GM12878 (cell line): ENCODE data around the gene ALOX12B. TPM values are rescaled to one million over a fixed set of nuclear protein-coding genes. Genes with fewer than 3 reads are reported as not detected.
"Not testable (repeated sequence)": the region's sequence is repeated elsewhere in the genome, so short reads cannot be mapped to it uniquely, and the experiment has no call there.

Source experiments
- ATAC-seq: fragments of 200-7000 bp; cut with Tn5 transposase; 3 replicates; pipeline ENCODE4 v1.9.1; 2020; ENCODE audit warnings: mild to moderate bottlenecking, moderate library complexity
- BruUV-seq: library from RNA; stranded (reverse); fragments of 400-500 nt; replicated peaks from 2 replicates; lab custom pipeline; 2021; lab: Mats Ljungman, UMichigan
- CTCF ChIA-PET: fragments of 300-600 bp; sonication (Branson Sonifier 250); formaldehyde crosslinking; extraction: SDS; loops from one replicate; lab custom pipeline; 2021; ENCODE audit warnings: inconsistent platforms; lab: Yijun Ruan, JAX
- POLR2A ChIA-PET: fragments of 350-600 bp; formaldehyde crosslinking; extraction: SDS; loops from one replicate; lab custom pipeline; 2021; ENCODE audit warnings: inconsistent platforms; lab: Charles Lee
- RAD21 ChIA-PET: fragments of 300-600 bp; sonication (Branson Sonifier 250); formaldehyde crosslinking; loops from one replicate; lab custom pipeline; 2023; ENCODE audit warnings: antibody characterized with exemption; ENCODE audit not compliant: unreplicated experiment; lab: Charles Lee
- SMC1A ChIA-PET: fragments of 300-600 bp; sonication (Branson Sonifier 250); formaldehyde crosslinking; loops from one replicate; lab custom pipeline; 2023; ENCODE audit not compliant: unreplicated experiment, uncharacterized antibody; lab: Charles Lee
- DNase-seq: peaks from one replicate; pipeline ENCODE4 v3.0.0-alpha.2; 2011; ENCODE audit warnings: low read depth, low spot score
- FAIRE-seq: peaks from 3 replicates; lab custom pipeline; 2011; peaks lifted over from hg19 to GRCh38; lab: Jason Lieb, UNC
- H2AFZ ChIP-seq: 2 replicates; pipeline ENCODE4 v1.6.0; 2011; ENCODE audit warnings: low read depth, low read length, control low read depth; ENCODE audit not compliant: control insufficient read depth
- H3K27ac ChIP-seq: 2 replicates; pipeline ENCODE4 v1.5.1; 2011; ENCODE audit warnings: control low read depth; ENCODE audit not compliant: control insufficient read depth, insufficient read depth
- H3K27me3 ChIP-seq, 2 experiments: replicated peaks in 1 of 2; 2 replicates each; pipeline versions ENCODE4 v1.6.0 to v1.6.1; 2011; ENCODE audit warnings: low read length in 1 of 2; ENCODE audit not compliant: control insufficient read depth in 2 of 2, insufficient read depth in 2 of 2
- H3K36me3 ChIP-seq, 2 experiments: 2 replicates each; pipeline ENCODE4 v1.5.1; 2011; ENCODE audit warnings: low read length in 1 of 2; ENCODE audit not compliant: control insufficient read depth in 2 of 2, insufficient read depth in 2 of 2
- H3K4me1 ChIP-seq: 2 replicates; pipeline ENCODE4 v1.6.1; 2011; ENCODE audit warnings: mild to moderate bottlenecking, low read length, moderate library complexity, mixed read lengths; ENCODE audit not compliant: control insufficient read depth, insufficient read depth
- H3K4me2 ChIP-seq: 2 replicates; pipeline ENCODE4 v1.6.0; 2011; ENCODE audit warnings: control low read depth; ENCODE audit not compliant: control insufficient read depth, insufficient read depth
- H3K4me3 ChIP-seq: fragments of 200-600 bp; sonication (generic); 2 replicates; pipeline ENCODE4 v1.5.1; 2016
- H3K79me2 ChIP-seq: 2 replicates; pipeline ENCODE4 v1.6.0; 2011; ENCODE audit warnings: low read length; ENCODE audit not compliant: control insufficient read depth, insufficient read depth
- H3K9ac ChIP-seq: 2 replicates; pipeline ENCODE4 v1.8.0; 2011; ENCODE audit warnings: low read length, control low read depth, mixed read lengths; ENCODE audit not compliant: control insufficient read depth, insufficient read depth
- H3K9me3 ChIP-seq: replicated peaks from 3 replicates; pipeline ENCODE4 v1.5.1; 2011; ENCODE audit warnings: mild to moderate bottlenecking, low read length; ENCODE audit not compliant: control insufficient read depth, insufficient read depth
- H4K20me1 ChIP-seq: 2 replicates; pipeline ENCODE4 v1.6.0; 2011; ENCODE audit not compliant: control insufficient read depth, insufficient read depth
- ASH2L ChIP-seq: fragments of 300-600, 200-600 bp; sonication (generic); IDR thresholded peaks from 2 replicates; pipeline ENCODE4 v1.6.1; 2017; ENCODE audit warnings: low read depth, mild to moderate bottlenecking, borderline replicate concordance
- IRF4 ChIP-seq: IDR thresholded peaks from 2 replicates; pipeline ENCODE4 v1.6.1; 2011; ENCODE audit warnings: low read depth, low read length
- PAX5 ChIP-seq: IDR thresholded peaks from 2 replicates; pipeline ENCODE4 v1.6.1; 2011; ENCODE audit warnings: low read depth, low read length, borderline replicate concordance
- POU2F2 ChIP-seq: IDR thresholded peaks from 3 replicates; pipeline ENCODE4 v1.6.1; 2011; ENCODE audit warnings: low read depth, mild to moderate bottlenecking, low read length, borderline replicate concordance
- STAT3 ChIP-seq: IDR thresholded peaks from 2 replicates; pipeline ENCODE4 v1.6.1; 2011; ENCODE audit warnings: low read depth, low read length, improper control_type of control experiment
- WGBS: methylation state at CpG from one replicate; pipeline ENCODE4 v1.1.6; 2016; ENCODE audit warnings: low lambda C conversion rate; ENCODE audit not compliant: insufficient replicate concordance, insufficient coverage; ENCODE audit errors: missing lambda C conversion rate; 5-methylcytosine and 5-hydroxymethylcytosine counted together
- in situ Hi-C: fragments of 300-500 bp; cut with MboI; formaldehyde crosslinking; loops from 9 replicates; pipeline ENCODE4 v1.14.3; 2018; ENCODE audit warnings: mixed read lengths
- intact Hi-C: fragments of 100-400 bp; cut with micrococcal nuclease; formaldehyde crosslinking; loops from one replicate; pipeline ENCODE4 v1.14.2; 2022; ENCODE audit not compliant: unreplicated experiment
- polyA plus RNA-seq, 11 experiments: library from polyadenylated mRNA; depleted of rRNA in 4 of 11; unstranded in 6 of 11; stranded (reverse) in 5 of 11; fragments of >200 nt; fragmentation: Nextera tagmentation in 4 of 11; fragmentation: Illumina TruSeq in 1 of 11; extraction: Ambion mirVana in 4 of 11; extraction: Trizol in 1 of 11; gene quantifications; 1 replicate in 1 of 11; 2 replicates in 10 of 11; pipeline versions ENCODE4 v1.2.1 to v1.2.3, GENCODE V29; 2011 to 2016; ENCODE audit warnings: inconsistent platforms in 2 of 11, missing spikeins in 2 of 11, low read depth in 1 of 11
- total RNA-seq, 4 experiments: library from RNA; depleted of rRNA in 3 of 4; stranded (reverse); fragments of >200 nt in 3 of 4; fragmentation: Illumina TruSeq in 1 of 4; extraction: Trizol in 1 of 4; gene quantifications; 2 replicates each; pipeline versions ENCODE4 v1.2.1 to v1.2.3, GENCODE V29; 2013 to 2021
- TF ChIP-seq, protein P1 (sequence below), 3 experiments: IDR thresholded peaks in 2 of 3; conservative IDR thresholded peaks in 1 of 3; 2 replicates each; pipeline ENCODE4 v1.5.1; 2011; ENCODE audit warnings: low read depth in 3 of 3, low read length in 3 of 3, mild to moderate bottlenecking in 3 of 3, control low read depth in 2 of 3, moderate library complexity in 2 of 3, inconsistent platforms in 1 of 3, mixed read lengths in 1 of 3; ENCODE audit not compliant: control insufficient read depth in 2 of 3, insufficient read depth in 1 of 3; ENCODE audit errors: extremely low read depth in 1 of 3
- TF ChIP-seq, protein P2 (sequence below): fragments of 450-650 bp; formaldehyde crosslinking; IDR thresholded peaks from 2 replicates; pipeline ENCODE4 v1.4.0; 2022; ENCODE audit warnings: mild to moderate bottlenecking, moderate library complexity

Gene ALOX12B
- total and polyA plus RNA-seq, 10 of the 15 experiments (the other 5 are each of a cell fraction or from before 2014, with no cell fraction given), result 0.17 to 0.54 TPM; not detected in 8

DNA sequence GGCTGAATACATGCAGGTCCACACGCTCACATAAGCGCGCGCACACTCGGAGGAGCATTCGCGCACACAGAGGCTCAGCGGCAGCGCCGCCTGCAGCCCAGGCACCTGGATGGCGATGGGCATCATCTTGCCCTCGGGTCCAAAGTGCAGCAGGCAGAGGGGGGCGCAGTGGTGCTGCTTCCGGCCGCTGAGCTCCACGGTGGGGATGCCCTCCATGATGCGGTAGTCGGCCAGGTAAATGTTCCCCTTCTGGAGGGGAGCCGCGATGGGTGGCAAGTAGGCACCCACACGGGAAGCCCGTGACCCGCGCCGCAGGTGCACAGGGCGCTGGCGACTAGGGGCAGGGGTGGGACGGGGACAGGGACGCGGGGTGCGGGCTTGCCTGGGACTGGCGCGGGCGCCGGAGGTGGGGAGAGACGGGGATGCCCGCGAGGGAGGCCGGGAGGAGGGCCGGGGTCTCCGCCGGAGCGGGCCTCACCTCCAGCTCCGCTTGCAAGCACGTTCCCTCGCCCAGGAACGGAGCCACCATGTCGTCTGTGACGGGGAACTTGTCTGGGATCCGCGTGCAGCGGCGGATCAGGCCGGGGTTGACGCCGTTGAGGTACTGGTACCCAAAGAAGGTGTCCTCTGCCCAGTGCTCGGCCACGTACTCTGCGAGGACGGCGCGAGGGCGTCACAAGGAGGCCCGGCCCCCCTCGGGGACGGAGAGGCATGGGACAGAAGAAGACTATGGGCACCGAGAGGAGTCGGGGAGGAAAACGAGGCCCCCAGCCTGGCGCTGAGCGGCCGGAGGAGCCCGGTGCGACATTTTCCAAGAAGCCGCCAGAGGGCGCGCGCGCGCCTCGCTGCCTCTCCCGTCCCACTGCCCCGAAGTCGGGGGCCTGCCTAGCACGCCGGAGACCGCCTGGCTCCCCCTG is 8.0 kb downstream of the ALOX12B start (continued):
- TF ChIP-seq PAX5 (no peak), ASH2L (no peak), STAT3 (no peak), POU2F2 (no peak), IRF4 (no peak)
- TF ChIP-seq, protein P1, sequence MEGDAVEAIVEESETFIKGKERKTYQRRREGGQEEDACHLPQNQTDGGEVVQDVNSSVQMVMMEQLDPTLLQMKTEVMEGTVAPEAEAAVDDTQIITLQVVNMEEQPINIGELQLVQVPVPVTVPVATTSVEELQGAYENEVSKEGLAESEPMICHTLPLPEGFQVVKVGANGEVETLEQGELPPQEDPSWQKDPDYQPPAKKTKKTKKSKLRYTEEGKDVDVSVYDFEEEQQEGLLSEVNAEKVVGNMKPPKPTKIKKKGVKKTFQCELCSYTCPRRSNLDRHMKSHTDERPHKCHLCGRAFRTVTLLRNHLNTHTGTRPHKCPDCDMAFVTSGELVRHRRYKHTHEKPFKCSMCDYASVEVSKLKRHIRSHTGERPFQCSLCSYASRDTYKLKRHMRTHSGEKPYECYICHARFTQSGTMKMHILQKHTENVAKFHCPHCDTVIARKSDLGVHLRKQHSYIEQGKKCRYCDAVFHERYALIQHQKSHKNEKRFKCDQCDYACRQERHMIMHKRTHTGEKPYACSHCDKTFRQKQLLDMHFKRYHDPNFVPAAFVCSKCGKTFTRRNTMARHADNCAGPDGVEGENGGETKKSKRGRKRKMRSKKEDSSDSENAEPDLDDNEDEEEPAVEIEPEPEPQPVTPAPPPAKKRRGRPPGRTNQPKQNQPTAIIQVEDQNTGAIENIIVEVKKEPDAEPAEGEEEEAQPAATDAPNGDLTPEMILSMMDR (IDR thresholded peaks at IDR 0.05 in 2 of 3, conservative IDR thresholded peaks at IDR 0.05 in 1 of 3; ENCODE audit: control insufficient read depth in 2 of 3, extremely low read depth in 1 of 3, insufficient read depth in 1 of 3, low read depth in 3 of 3, low read length in 3 of 3), result peak; percentile 78 to 91 (median 90)
- TF ChIP-seq, protein P2, sequence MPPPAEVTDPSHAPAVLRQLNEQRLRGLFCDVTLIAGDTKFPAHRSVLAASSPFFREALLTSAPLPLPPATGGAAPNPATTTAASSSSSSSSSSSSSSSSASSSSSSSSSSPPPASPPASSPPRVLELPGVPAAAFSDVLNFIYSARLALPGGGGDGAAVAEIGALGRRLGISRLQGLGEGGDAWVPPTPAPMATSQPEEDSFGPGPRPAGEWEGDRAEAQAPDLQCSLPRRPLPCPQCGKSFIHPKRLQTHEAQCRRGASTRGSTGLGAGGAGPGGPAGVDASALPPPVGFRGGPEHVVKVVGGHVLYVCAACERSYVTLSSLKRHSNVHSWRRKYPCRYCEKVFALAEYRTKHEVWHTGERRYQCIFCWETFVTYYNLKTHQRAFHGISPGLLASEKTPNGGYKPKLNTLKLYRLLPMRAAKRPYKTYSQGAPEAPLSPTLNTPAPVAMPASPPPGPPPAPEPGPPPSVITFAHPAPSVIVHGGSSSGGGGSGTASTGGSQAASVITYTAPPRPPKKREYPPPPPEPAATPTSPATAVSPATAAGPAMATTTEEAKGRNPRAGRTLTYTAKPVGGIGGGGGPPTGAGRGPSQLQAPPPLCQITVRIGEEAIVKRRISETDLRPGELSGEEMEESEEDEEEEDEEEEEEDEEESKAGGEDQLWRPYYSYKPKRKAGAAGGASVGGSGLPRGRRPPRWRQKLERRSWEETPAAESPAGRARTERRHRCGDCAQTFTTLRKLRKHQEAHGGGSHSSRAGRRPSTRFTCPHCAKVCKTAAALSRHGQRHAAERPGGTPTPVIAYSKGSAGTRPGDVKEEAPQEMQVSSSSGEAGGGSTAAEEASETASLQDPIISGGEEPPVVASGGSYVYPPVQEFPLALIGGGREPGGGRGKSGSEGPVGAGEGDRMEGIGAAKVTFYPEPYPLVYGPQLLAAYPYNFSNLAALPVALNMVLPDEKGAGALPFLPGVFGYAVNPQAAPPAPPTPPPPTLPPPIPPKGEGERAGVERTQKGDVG (CRISPR knock-in tag), result no peak

DNA sequence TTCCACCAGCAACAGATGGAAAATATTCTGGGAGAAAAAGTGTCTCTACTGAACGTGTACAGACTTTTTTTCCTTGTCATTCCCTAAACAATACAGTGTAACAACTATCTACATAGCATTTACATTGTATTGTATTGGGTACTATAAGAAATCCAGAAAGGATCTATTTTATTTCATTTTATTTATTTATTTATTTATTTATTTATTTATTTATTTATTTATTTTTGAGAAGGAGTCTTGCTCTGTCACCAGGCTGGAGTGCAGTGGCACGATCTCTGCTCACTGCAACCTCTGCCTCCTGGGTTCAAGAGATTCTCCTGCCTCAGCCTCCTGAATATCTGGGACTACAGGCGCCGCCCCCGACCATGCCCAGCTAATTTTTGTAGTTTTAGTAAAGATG is 9.6 kb downstream of the ALOX12B start:
- POLR2A ChIA-PET, H3K9ac ChIP-seq, H3K4me1 ChIP-seq, FAIRE-seq, H3K4me3 ChIP-seq, BruUV-seq, ATAC-seq, H3K36me3 ChIP-seq, H3K9me3 ChIP-seq, H3K79me2 ChIP-seq, H2AFZ ChIP-seq, H3K27ac ChIP-seq, DNase-seq, H4K20me1 ChIP-seq, H3K4me2 ChIP-seq: not testable (repeated sequence)
- in situ Hi-C loops, result loop anchor here (5.0 to 10.0 kb wide), 2 partner anchors 34 to 667 kb away; partner anchors contain the start of gene CCDC42
- peaks cover 5 to 15% of the 10 kb centered on the region in 2 experiments for H3K27me3 ChIP-seq
- WGBS, result 40% methylated on average over 4 of the region's 5 CpGs
- SMC1A ChIA-PET, result interaction anchor here (1.3 kb wide), 1 partner anchor 33 kb away, joined by 4 read pairs; no protein-coding TSS in a partner anchor
- CTCF ChIA-PET, result interaction anchor here (0.6 to 9.4 kb wide), 5 partner anchors 19 to 645 kb away, joined by 3 to 159 read pairs (median 16); partner anchors contain the start of gene ALOXE3
- RAD21 ChIA-PET, result interaction anchor here (1.3 kb wide), 1 partner anchor 10 kb away, joined by 3 read pairs; the partner anchor contains the start of gene ALOX12B
- intact Hi-C loops, result loop anchor here (10.0 kb wide), 1 partner anchor 667 kb away; the partner anchor contains the start of gene CCDC42
